C1 segment of cervical spinal cord (tissue), 14 donors: ENCODE measurements around the gene HASPIN.
"Not testable (repeated sequence)": the region's sequence is repeated elsewhere in the genome, so short reads cannot be mapped to it uniquely, and the experiment has no call there.

Experiments used
- DNase-seq, 14 donors: peaks; one replicate each; lab custom pipeline; 2025; lab: John Stamatoyannopoulos, UW

Gene HASPIN

GRCh38 chr17:3695723-3696411 is 27.8 kb upstream of the HASPIN start, which contains the start of gene P2RX5:
TSS of gene P2RX5 (minus strand) at chr17:3696155. CDS start at chr17:3696005, 150 bp downstream.
- DNase-seq: peak in 1 of 14 donors; percentile 12

GRCh38 chr17:3697103-3697476 is 26.6 kb upstream of the HASPIN start:
- no peak for DNase-seq

GRCh38 chr17:3698139-3698538 is 25.6 kb upstream of the HASPIN start:
- no peak for DNase-seq

- no peak for DNase-seq
These were observed 23.8 kb upstream of the HASPIN start for GRCh38 chr17:3699951-3700350.

- not testable (repeated sequence) for DNase-seq
These were observed 21.6 kb upstream of the HASPIN start for GRCh38 chr17:3702041-3702539.

- DNase-seq: no peak
These were observed 18.6 kb upstream of the HASPIN start for GRCh38 chr17:3704931-3705717.

GRCh38 chr17:3705718-3705984 is 18.1 kb upstream of the HASPIN start:
- not testable (repeated sequence) for DNase-seq

GRCh38 chr17:3708366-3708765 is 15.3 kb upstream of the HASPIN start:
- no peak for DNase-seq

- DNase-seq: no peak
These were observed 12.7 kb upstream of the HASPIN start for GRCh38 chr17:3710951-3711383.

GRCh38 chr17:3712811-3713463 is 10.8 kb upstream of the HASPIN start:
- no peak for DNase-seq

GRCh38 chr17:3715296-3715695 is 8.4 kb upstream of the HASPIN start:
- DNase-seq: no peak

GRCh38 chr17:3718201-3718600 is 5.5 kb upstream of the HASPIN start:
- DNase-seq: no peak

- no peak for DNase-seq
These were observed 4.4 kb upstream of the HASPIN start for GRCh38 chr17:3719265-3719664.

- no peak for DNase-seq
These were observed 987 bp upstream of the HASPIN start for GRCh38 chr17:3722716-3723115.

- no peak for DNase-seq
These were observed 531 bp upstream of the HASPIN start for GRCh38 chr17:3723188-3723555.

GRCh38 chr17:3724378-3725077 is 825 bp downstream of the HASPIN start:
- DNase-seq: no peak

- DNase-seq: no peak
These were observed 3.3 kb downstream of the HASPIN start for GRCh38 chr17:3727041-3727440.

GRCh38 chr17:3728099-3728498 is 4.4 kb downstream of the HASPIN start:
- DNase-seq: not testable (repeated sequence)

GRCh38 chr17:3729881-3730280 is 6.2 kb downstream of the HASPIN start:
- DNase-seq: no peak

- no peak for DNase-seq
These were observed 7.3 kb downstream of the HASPIN start for GRCh38 chr17:3730881-3731429.

GRCh38 chr17:3732210-3732621 is 8.5 kb downstream of the HASPIN start:
- DNase-seq: no peak

GRCh38 chr17:3734911-3735276 is 11.2 kb downstream of the HASPIN start:
- not testable (repeated sequence) for DNase-seq
